Fibroblast of lung (primary cell): ENCODE data around the gene C1QTNF8.

ENCODE experiments used
- EZH2 ChIP-seq: IDR thresholded peaks from 2 replicates; pipeline ENCODE4 v1.5.1; 2012; ENCODE audit warnings: low read length, control low read depth, mild to moderate bottlenecking; ENCODE audit errors: missing control alignments
- TF ChIP-seq, protein P1 (sequence below), 2 donors: IDR thresholded peaks in 1 of 2; conservative IDR thresholded peaks in 1 of 2; 1 replicate in 1 of 2; 2 replicates in 1 of 2; pipeline ENCODE4 v1.5.1; 2011 to 2012; ENCODE audit warnings: low read length in 2 of 2, control low read depth in 1 of 2, inconsistent platforms in 1 of 2, low read depth in 1 of 2, mild to moderate bottlenecking in 1 of 2

DNA sequence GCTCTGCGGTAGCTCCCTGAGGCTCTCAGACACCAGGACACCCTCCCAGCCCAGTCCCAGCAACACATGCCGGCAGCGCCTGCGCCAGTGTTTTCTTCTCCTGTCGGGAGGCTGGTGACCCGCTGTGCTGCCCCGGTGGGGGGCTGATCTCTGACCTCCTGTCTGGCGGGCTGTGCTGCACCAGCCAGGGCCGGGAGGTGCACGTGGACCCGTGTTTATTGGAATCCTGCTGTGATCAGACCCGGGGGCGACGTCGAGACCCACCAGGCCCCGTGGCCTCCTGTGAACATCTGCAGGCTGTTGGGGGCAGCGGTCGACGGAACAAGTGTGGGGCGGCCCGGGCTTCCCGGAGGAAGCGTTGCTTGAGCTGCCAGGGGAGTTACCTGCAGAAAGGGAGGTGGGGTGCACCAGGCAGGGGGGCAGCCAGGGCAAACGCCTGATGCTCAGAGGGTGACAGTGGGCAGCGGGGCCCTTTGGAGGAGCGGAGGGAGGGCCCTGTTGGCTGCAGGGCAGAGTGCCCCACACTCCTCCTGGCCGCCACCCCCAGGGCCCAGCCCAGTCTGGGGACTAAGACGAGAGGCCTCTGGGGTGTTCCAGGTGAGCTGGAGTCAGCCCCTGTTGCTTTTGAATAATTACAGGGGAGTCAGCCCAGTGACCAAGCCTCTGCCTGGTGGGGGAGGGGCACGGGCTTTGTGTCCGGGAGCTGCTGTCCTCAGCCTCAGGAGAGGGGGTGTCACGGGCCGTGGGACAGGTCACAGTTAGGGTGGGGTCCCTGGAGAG lies 25.8 kb downstream of the C1QTNF8 start:
- TF ChIP-seq, protein P1, sequence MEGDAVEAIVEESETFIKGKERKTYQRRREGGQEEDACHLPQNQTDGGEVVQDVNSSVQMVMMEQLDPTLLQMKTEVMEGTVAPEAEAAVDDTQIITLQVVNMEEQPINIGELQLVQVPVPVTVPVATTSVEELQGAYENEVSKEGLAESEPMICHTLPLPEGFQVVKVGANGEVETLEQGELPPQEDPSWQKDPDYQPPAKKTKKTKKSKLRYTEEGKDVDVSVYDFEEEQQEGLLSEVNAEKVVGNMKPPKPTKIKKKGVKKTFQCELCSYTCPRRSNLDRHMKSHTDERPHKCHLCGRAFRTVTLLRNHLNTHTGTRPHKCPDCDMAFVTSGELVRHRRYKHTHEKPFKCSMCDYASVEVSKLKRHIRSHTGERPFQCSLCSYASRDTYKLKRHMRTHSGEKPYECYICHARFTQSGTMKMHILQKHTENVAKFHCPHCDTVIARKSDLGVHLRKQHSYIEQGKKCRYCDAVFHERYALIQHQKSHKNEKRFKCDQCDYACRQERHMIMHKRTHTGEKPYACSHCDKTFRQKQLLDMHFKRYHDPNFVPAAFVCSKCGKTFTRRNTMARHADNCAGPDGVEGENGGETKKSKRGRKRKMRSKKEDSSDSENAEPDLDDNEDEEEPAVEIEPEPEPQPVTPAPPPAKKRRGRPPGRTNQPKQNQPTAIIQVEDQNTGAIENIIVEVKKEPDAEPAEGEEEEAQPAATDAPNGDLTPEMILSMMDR (conservative IDR thresholded peaks at IDR 0.05 in 1 of 2, IDR thresholded peaks at IDR 0.05 in 1 of 2; ENCODE audit: low read depth in 1 of 2, low read length in 2 of 2): no peak
- TF ChIP-seq EZH2: no peak
